GM21390 (cell line): ENCODE results near the gene LRFN2.

ENCODE experiments used
- ATAC-seq: cut with Tn5 transposase; IDR thresholded peaks from one replicate; pipeline ENCODE4 v1.9.1; 2021; ENCODE audit not compliant: unreplicated experiment

Gene LRFN2

DNA sequence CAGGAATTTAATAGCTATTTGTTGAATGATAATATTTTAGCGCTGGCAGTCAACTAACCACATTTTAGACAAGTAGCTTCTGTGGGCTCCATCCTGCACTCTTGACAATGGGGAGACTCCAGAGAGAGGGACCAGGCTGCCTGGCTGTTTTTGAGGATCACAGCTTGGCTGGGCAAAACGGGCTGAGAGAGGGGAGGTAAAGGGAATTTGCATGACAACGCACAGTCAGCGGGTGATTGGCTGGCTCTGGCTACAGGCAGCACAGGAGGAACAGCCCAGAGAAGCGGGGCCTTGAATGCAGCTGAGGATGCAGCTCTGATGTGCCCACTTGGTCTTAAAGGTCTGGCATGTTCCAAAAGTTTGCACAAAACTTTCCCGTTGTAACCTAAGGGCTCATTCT, 41.2 kb downstream of the LRFN2 start:
- ATAC-seq = no peak

GRCh38 chr6:40543776-40544175, 43.4 kb downstream of the LRFN2 start:
- ATAC-seq = no peak

- no peak for ATAC-seq
These were observed 44.0 kb downstream of the LRFN2 start for GRCh38 chr6:40543146-40543545.

DNA sequence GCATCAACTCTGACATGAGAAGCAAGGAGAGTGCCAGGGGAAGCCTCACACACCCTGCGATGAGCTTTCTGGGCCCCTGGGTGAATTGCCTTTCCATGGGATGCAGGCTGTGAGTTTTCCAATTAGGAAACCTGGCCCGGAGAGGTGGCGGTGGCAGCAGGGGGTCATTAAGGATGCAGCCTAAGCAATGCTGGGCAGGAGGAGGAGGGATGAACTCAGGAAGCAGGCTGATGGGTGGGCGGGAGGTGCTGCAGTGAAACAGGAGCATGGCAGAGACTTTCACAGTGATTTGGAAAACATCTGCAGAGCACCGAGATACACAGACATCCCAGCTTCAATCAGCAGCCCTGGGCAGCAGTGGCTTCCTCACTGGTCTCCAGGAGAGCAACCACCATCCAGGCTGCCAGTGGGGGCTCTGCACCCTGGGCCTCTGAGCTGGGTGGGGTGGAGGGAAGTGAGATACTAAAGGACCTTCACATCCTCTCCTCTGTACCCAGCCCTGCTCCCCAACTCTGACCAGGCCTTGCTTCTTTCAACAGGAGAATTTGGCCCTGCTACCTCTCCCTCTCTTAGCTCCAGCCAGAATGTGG, 44.9 kb downstream of the LRFN2 start:
- no peak for ATAC-seq

GRCh38 chr6:40541556-40542174, 45.5 kb downstream of the LRFN2 start:
- no peak for ATAC-seq

DNA sequence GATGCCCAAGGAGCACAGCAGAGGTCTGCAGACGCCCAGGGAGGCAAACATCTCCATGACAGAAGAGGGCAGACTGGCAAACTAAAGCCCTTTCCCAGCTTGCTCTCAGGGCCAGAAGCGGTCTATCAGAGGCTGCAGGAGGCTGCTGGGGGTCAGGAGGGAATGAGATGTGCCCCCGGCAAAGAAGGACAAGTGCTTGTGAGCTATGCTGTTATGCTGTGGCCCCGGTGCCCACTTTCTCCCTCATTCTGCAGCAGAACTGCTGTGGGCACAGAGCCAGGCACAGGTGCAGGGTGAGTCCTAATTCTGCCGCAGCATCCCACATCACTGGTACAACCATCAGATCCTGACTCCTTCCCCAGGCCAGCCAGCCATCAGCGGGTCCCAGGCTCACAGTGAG, 46.4 kb downstream of the LRFN2 start:
- no peak for ATAC-seq

DNA sequence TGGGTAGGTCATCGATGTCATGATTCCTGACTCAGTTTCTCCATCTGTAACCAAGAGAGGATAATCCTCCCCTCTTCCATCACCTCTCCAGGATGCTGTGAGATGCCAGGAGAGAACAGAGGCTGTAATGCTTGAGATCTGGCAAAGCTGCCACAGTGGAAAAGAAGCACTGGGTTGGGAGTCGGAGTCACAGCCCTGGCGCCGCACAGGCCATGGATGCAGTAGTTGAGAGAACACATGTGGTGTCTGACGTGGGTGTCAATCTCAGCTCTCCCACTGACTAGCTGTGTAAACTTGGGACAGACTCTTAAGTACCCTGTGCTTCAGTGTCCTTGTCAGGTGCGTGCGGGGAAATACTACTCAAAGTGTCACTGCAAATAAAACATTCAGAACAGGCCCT, 47.3 kb downstream of the LRFN2 start:
- no peak for ATAC-seq

- ATAC-seq = no peak
These were observed 48.6 kb downstream of the LRFN2 start for GRCh38 chr6:40538556-40538955.

- no peak for ATAC-seq
These were observed 49.7 kb downstream of the LRFN2 start for GRCh38 chr6:40537446-40537845.

DNA sequence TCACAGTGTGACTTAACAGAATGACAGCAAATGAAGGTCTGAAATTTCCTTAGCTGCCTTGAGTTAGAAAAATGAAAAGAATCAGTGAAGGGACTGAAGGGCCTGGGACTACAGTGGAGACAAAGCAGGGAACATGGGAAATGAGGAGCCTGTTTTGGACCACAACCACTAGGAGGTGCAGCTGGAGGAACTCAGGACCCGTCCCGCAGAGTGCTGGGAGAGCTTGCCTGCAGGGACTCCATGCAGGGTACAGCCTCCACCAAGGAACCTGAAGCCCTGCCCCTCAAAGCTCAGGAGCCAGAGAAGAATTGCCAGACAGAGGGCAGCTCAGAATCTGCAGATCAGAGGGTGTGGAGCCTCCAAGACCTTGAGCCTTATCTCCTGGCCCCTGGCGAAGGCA, 50.7 kb downstream of the LRFN2 start:
- ATAC-seq = no peak

DNA sequence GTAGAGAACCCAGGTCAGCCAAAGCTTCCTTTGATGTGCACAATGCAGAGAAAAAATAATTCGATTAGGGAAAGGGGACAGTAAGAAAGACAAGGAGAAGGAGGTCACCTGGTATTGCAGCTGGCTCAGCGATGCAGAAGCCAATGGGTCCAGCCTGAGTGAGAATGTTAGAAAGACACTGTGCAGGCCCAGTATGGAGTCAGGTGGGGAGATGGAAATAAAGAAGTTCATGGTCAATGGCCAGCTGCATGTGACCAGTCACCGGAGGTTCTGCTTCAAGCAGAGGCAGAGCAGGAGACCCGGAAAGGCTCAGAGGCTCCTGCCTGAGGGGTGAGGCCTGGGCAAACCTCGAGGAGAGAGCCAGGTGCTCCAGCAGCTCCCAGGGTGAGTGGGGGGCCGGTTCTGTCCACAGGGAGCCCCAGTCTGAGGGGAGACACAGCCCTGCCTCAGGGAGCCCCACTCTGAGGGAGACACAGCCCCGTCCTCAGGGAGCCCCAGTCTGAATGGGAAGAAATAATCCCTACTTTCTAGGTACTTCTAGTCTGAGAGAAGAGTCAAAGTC, 51.3 kb downstream of the LRFN2 start:
- no peak for ATAC-seq

DNA sequence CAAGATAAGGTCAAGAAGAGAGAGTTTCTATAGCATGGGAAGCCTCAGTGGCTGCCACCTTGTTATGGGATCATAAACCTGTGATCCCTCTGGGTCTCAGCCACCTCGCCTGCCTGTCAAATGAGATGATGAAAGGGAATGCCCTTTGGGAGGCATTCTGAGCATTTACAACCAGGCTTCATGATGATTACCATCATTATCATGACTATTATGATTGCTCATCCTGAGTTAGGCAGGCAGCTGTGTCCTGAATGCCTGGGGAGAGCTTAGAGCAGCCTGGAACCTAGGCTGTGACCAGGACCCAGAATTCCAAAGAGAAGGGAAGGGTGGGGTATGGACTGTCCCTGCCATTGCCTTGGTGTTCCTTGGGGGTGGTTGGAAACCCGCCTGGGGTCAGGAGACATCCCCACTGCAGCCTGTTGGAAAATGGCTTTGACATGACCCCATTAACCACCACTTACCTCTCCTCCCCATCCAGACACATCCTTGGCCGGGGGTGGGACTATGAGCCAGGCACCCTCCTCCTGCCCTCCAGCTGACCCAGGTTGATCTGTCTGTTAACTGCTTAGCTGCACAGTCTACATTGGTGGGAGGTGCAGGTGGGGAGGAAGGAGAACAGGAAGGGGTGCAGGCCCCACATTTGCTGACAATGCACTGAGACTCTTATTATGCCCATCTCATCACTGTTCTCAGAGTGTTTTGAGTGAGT, 51.9 kb downstream of the LRFN2 start:
- ATAC-seq = no peak

DNA sequence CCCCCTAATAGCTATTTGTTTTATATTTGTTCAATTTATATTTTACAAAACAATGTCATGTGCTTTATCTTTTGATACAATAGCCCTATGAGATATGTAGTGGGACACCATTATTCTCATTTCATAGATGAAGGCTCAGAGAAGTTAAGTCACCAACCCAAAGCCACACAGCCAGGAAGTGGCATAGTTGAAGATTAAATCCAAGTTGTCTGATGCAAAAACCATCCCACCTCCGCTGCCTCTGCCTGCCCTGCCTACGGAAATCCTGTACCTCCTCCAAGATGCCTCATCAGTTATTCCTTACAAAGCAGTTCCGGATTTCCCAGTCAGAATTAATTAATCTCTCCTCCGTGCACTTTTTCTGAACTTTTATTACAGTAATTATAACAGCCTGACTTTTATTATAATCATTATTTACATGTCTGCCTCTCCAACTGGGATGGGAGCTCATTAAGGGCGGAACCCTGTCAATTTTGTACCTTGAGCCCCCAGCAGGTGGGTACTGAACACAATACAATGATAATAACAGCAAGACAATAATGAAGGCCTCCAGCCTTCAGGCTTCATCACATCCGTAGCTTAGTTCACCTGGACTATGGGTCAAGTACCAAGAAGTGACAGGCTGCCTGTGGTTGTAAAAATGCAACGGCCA, 54.7 kb downstream of the LRFN2 start:
- ATAC-seq = no peak

GRCh38 chr6:40529919-40530318, 57.2 kb downstream of the LRFN2 start:
- ATAC-seq = no peak

- no peak for ATAC-seq
These were observed 58.1 kb downstream of the LRFN2 start for GRCh38 chr6:40529040-40529439.

GRCh38 chr6:40528051-40528450, 59.1 kb downstream of the LRFN2 start:
- ATAC-seq = no peak

- no peak for ATAC-seq
These were observed 61.1 kb downstream of the LRFN2 start for GRCh38 chr6:40526036-40526435.

DNA sequence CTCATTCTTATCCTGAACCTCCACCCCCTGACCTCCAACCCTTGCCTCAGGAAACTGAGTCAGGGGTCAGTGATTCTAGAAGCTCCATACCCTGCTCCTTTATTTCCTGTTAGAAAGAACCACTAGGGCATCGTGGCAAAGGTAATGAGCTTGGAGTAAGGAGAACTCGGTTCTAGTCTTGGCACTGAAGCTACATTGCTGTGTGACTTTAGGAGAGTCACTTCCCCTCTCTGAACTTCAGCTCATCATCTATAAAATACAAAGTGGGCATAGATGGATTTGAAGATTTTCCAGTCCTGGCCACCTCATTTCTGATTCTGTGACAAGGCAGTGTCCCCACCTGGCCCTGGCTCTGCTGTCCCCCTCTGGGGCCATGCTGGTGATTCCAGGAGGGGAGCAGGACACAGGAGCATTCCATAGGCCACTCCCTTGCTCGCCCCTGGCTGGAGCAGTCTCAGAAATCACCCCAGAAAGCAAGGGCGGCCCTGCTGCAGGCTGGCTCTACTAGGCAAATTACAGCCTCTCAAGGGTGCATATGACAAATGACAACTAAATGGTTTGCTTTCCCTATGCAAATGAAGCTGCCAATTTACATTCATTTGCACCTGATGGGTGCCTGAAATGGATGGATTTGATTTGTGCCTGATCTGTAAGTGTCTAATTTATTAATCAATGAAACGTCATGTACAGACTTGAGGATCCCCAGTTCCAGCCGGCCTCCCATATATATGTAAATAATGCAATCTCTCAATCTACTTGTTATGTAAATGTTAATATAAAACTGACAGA, 62.2 kb downstream of the LRFN2 start:
- no peak for ATAC-seq

DNA sequence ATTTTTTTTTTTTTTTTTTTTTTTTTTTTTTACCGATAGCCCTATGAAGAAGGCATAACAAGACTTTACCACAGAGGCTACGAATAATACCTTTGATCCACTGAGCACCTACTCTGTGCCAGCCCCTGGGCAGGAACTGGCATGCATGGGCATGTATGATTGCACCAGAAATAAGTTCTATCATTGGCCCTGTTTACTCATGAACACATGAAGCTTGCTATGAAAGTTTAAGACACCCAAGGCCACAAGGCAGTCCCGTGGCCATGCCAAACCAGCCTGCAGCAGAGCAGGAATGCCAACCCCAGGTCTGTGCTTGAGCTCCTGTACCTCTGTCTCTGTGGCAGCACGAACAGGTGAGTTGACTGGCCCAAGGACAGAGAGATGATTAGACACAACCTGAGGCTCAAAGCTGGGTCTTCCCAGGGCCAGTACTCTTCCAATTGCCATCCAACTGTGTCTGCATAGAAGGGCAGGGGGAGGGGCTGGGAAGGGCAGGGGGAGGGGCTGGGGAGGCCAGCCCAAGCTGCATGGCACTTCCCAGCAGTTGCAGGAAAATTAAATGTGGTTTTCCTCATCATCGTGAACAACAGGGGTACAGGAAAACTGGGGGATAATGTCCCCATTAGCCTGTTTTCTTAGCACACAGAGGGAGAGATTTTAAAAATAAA, 63.5 kb downstream of the LRFN2 start:
- no peak for ATAC-seq

DNA sequence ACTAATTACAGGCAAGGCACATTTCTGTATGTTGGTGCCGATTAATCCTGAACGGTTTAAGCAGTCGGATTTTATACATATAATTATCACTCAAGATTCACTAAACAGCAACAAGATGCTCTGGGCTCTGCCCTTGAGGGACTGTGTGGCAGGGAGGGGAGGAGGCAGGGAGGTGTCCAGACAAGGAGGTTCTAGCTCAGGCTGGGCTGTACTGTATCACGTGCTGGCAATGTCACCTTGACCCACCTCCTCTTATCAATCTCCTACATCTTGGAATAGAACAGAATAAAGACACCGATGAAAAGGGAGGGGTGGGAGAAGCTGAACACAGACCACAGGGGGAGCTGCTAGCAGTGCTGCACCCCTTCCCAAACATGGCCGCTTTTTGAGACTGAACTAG, 65.7 kb downstream of the LRFN2 start:
- no peak for ATAC-seq
